ENCODE results near the gene SH3BP2. TPM values are rescaled to one million over a fixed set of nuclear protein-coding genes. Genes with fewer than 3 reads are reported as not detected.

Gene SH3BP2
- total and polyA plus RNA-seq, 10 of the 15 experiments (the other 5 are each of a cell fraction or from before 2014, with no cell fraction given) = 1.1 to 61.8 (median 23.9) TPM

- FAIRE-seq = no peak
- H3K27me3 ChIP-seq (replicated peaks in 1 of 2; ENCODE audit: control insufficient read depth in 2 of 2, insufficient read depth in 2 of 2, low read length in 1 of 2) = no peaks in the 10 kb centered on the region
- TF ChIP-seq RELA (IDR thresholded peaks at IDR 0.05; ENCODE audit: borderline replicate concordance, partially characterized antibody) = no peak
- TF ChIP-seq FOXK2 (IDR thresholded peaks at IDR 0.05) = no peak
- TF ChIP-seq CHD4 (IDR thresholded peaks at IDR 0.05) = no peak
- no peak for TF ChIP-seq ZBED1 (IDR thresholded peaks at IDR 0.05; ENCODE audit: borderline replicate concordance)
- no peak for TF ChIP-seq DPF2 (IDR thresholded peaks at IDR 0.05)
- TF ChIP-seq BMI1 (IDR thresholded peaks at IDR 0.05; ENCODE audit: borderline replicate concordance) = no peak
- BruUV-seq (replicated peaks) = no TSS peak
- no peak overlapping the region for H2AFZ ChIP-seq (ENCODE audit: control insufficient read depth, low read depth, low read length)
- 97% methylated on average over 5 of the region's 5 CpGs for WGBS (ENCODE audit: insufficient coverage, insufficient replicate concordance, low lambda C conversion rate, missing lambda C conversion rate)
- POLR2A ChIA-PET = interaction anchor here (4.4 kb wide), 1 partner anchor 10 kb away, joined by 57 read pairs; no protein-coding TSS in a partner anchor
- no peak overlapping the region for H3K27ac ChIP-seq (ENCODE audit: control insufficient read depth, insufficient read depth)
- RAD21 ChIA-PET (ENCODE audit: unreplicated experiment) = no interaction called here
- peaks cover 51% of the 10 kb centered on the region for H3K4me1 ChIP-seq (ENCODE audit: control insufficient read depth, insufficient read depth, low read length)
- peaks cover under 1% of the 10 kb centered on the region; the same call in 1 of the 3 replicates for H3K9me3 ChIP-seq (replicated peaks; ENCODE audit: control insufficient read depth, insufficient read depth, low read length)
- no peak for DNase-seq (ENCODE audit: low read depth, low spot score)
- no peaks in the 10 kb centered on the region for H4K20me1 ChIP-seq (ENCODE audit: control insufficient read depth, insufficient read depth)
- H3K36me3 ChIP-seq (ENCODE audit: control insufficient read depth in 2 of 2, insufficient read depth in 2 of 2, low read length in 1 of 2) = no peaks in the 10 kb centered on the region
- H3K4me3 ChIP-seq = no peak overlapping the region
- H3K4me2 ChIP-seq (ENCODE audit: control insufficient read depth, insufficient read depth) = no peak overlapping the region
- no peak overlapping the region for H3K9ac ChIP-seq (ENCODE audit: control insufficient read depth, insufficient read depth, low read length)
- in situ Hi-C loops (cut with MboI) (no loop called here), intact Hi-C loops (cut with micrococcal nuclease; ENCODE audit: unreplicated experiment) (no loop called here)
- no peaks in the 10 kb centered on the region for H3K79me2 ChIP-seq (ENCODE audit: control insufficient read depth, insufficient read depth, low read length)
- SMC1A ChIA-PET (ENCODE audit: uncharacterized antibody, unreplicated experiment) = interaction anchor here (4.3 kb wide), 1 partner anchor 10 kb away, joined by 49 read pairs; no protein-coding TSS in a partner anchor
- CTCF ChIA-PET = no interaction called here
- ATAC-seq = no peak
Measured at GRCh38 chr4:2789351-2789750, 3.5 kb upstream of the SH3BP2 start.

GRCh38 chr4:2789793-2790582, 2.9 kb upstream of the SH3BP2 start:
- intact Hi-C loops (cut with micrococcal nuclease; ENCODE audit: unreplicated experiment) = no loop called here
- CTCF ChIA-PET = interaction anchor here (1.3 kb wide), 1 partner anchor 26 kb away, joined by 3 read pairs; no protein-coding TSS in a partner anchor
- no peak for DNase-seq (ENCODE audit: low read depth, low spot score)
- TF ChIP-seq E4F1 (IDR thresholded peaks at IDR 0.05; ENCODE audit: borderline replicate concordance, partially characterized antibody) = no peak
- TF ChIP-seq, protein P1, sequence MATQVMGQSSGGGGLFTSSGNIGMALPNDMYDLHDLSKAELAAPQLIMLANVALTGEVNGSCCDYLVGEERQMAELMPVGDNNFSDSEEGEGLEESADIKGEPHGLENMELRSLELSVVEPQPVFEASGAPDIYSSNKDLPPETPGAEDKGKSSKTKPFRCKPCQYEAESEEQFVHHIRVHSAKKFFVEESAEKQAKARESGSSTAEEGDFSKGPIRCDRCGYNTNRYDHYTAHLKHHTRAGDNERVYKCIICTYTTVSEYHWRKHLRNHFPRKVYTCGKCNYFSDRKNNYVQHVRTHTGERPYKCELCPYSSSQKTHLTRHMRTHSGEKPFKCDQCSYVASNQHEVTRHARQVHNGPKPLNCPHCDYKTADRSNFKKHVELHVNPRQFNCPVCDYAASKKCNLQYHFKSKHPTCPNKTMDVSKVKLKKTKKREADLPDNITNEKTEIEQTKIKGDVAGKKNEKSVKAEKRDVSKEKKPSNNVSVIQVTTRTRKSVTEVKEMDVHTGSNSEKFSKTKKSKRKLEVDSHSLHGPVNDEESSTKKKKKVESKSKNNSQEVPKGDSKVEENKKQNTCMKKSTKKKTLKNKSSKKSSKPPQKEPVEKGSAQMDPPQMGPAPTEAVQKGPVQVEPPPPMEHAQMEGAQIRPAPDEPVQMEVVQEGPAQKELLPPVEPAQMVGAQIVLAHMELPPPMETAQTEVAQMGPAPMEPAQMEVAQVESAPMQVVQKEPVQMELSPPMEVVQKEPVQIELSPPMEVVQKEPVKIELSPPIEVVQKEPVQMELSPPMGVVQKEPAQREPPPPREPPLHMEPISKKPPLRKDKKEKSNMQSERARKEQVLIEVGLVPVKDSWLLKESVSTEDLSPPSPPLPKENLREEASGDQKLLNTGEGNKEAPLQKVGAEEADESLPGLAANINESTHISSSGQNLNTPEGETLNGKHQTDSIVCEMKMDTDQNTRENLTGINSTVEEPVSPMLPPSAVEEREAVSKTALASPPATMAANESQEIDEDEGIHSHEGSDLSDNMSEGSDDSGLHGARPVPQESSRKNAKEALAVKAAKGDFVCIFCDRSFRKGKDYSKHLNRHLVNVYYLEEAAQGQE (IDR thresholded peaks at IDR 0.05; ENCODE audit: low read depth, low read length) = no peak
- TF ChIP-seq CREB1 (IDR thresholded peaks at IDR 0.05; ENCODE audit: low read depth) = no peak
- Histone ChIP-seq H3K27ac (ENCODE audit: control insufficient read depth, insufficient read depth) (no peak overlapping the region), H3K4me1 (ENCODE audit: control insufficient read depth, insufficient read depth, low read length) (peaks cover 55% of the 10 kb centered on the region), H3K9ac (ENCODE audit: control insufficient read depth, insufficient read depth, low read length) (no peak overlapping the region), H2AFZ (ENCODE audit: control insufficient read depth, low read depth, low read length) (no peak overlapping the region), H3K36me3 (ENCODE audit: control insufficient read depth in 2 of 2, insufficient read depth in 2 of 2, low read length in 1 of 2) (no peaks in the 10 kb centered on the region), H3K4me2 (ENCODE audit: control insufficient read depth, insufficient read depth) (no peak overlapping the region), H3K4me3 (no peak overlapping the region), H4K20me1 (ENCODE audit: control insufficient read depth, insufficient read depth) (no peaks in the 10 kb centered on the region), H3K27me3 (replicated peaks in 1 of 2; ENCODE audit: control insufficient read depth in 2 of 2, insufficient read depth in 2 of 2, low read length in 1 of 2) (no peaks in the 10 kb centered on the region), H3K9me3 (replicated peaks; ENCODE audit: control insufficient read depth, insufficient read depth, low read length) (no peaks in the 10 kb centered on the region), H3K79me2 (ENCODE audit: control insufficient read depth, insufficient read depth, low read length) (no peaks in the 10 kb centered on the region)
- no peak for ATAC-seq
- FAIRE-seq = no peak
- RAD21 ChIA-PET (ENCODE audit: unreplicated experiment) = no interaction called here
- WGBS (ENCODE audit: insufficient coverage, insufficient replicate concordance, low lambda C conversion rate, missing lambda C conversion rate) = 88% methylated on average over 24 of the region's 24 CpGs
- in situ Hi-C loops (cut with MboI) = no loop called here
- SMC1A ChIA-PET (ENCODE audit: uncharacterized antibody, unreplicated experiment) = no interaction called here
- no TSS peak for BruUV-seq (replicated peaks)
- POLR2A ChIA-PET = interaction anchor here (0.9 kb wide), 1 partner anchor 11 kb away, joined by 8 read pairs; no protein-coding TSS in a partner anchor
